Measurements from ENCODE around the gene ASCL3. TPM values are rescaled to one million over a fixed set of nuclear protein-coding genes. Genes with fewer than 3 reads are reported as not detected.

The ASCL3 gene
- total RNA-seq, 1 donor from 2014 or later: not detected

DNA sequence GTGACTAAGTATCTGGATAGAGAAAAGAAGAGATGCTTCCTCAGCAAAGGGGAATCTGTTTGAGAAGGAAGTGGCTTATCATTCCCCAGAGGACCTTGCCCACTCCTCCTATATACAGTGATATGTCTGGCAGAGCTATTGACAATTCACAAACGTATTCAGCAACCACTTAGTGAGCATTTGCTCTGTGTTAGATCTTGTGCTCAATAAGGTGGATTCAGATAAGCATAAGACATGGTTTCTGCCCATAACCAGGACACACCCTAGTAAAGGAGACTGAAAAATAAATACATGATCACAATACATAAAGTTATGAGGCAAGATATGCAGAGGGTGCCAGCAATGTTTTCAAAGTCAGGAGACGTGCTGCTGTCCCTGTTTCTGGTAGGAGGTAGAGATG, 20.0 kb upstream of the ASCL3 start:
- H3K4me3 Mint-ChIP-seq (ENCODE audit: unreplicated experiment): peak overlapping the region; percentile 61
- TF ChIP-seq, protein P1, sequence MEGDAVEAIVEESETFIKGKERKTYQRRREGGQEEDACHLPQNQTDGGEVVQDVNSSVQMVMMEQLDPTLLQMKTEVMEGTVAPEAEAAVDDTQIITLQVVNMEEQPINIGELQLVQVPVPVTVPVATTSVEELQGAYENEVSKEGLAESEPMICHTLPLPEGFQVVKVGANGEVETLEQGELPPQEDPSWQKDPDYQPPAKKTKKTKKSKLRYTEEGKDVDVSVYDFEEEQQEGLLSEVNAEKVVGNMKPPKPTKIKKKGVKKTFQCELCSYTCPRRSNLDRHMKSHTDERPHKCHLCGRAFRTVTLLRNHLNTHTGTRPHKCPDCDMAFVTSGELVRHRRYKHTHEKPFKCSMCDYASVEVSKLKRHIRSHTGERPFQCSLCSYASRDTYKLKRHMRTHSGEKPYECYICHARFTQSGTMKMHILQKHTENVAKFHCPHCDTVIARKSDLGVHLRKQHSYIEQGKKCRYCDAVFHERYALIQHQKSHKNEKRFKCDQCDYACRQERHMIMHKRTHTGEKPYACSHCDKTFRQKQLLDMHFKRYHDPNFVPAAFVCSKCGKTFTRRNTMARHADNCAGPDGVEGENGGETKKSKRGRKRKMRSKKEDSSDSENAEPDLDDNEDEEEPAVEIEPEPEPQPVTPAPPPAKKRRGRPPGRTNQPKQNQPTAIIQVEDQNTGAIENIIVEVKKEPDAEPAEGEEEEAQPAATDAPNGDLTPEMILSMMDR (IDR thresholded peaks at IDR 0.05; ENCODE audit: partially characterized antibody, unreplicated experiment): no peak
- peaks cover 15% of the 10 kb centered on the region for H3K4me1 Mint-ChIP-seq (ENCODE audit: low read depth, unreplicated experiment)
- peaks cover 4% of the 10 kb centered on the region for H3K9me3 Mint-ChIP-seq (ENCODE audit: unreplicated experiment)
- H3K36me3 Mint-ChIP-seq (ENCODE audit: unreplicated experiment): no peaks in the 10 kb centered on the region
- peaks cover 3% of the 10 kb centered on the region for H3K27me3 Mint-ChIP-seq (ENCODE audit: unreplicated experiment)
- no peak for DNase-seq
- no peak overlapping the region for H3K27ac Mint-ChIP-seq (ENCODE audit: unreplicated experiment)

DNA sequence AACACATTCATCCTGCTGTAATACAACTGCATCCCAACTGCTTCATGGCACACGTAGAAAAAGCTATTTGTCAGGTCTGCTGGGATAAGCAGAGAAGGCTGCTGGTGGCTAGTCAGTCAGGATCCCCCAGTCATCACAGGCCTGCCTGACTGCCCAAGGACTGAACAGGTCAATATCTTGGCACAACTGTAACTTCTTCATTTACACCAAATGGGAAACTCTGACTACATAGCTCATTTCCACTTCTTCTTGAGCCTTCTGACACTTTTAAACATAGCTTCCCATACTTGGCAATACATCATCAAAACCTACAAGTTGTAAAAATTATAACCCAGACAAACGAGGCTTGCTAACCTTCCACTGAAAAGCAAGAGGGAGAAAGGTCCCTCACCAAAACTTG, 18.6 kb upstream of the ASCL3 start:
- Mint-ChIP-seq H3K36me3 (ENCODE audit: unreplicated experiment) (no peaks in the 10 kb centered on the region), H3K4me3 (ENCODE audit: unreplicated experiment) (no peak overlapping the region)
- TF ChIP-seq, protein P1 (IDR thresholded peaks at IDR 0.05; ENCODE audit: partially characterized antibody, unreplicated experiment): no peak

DNA sequence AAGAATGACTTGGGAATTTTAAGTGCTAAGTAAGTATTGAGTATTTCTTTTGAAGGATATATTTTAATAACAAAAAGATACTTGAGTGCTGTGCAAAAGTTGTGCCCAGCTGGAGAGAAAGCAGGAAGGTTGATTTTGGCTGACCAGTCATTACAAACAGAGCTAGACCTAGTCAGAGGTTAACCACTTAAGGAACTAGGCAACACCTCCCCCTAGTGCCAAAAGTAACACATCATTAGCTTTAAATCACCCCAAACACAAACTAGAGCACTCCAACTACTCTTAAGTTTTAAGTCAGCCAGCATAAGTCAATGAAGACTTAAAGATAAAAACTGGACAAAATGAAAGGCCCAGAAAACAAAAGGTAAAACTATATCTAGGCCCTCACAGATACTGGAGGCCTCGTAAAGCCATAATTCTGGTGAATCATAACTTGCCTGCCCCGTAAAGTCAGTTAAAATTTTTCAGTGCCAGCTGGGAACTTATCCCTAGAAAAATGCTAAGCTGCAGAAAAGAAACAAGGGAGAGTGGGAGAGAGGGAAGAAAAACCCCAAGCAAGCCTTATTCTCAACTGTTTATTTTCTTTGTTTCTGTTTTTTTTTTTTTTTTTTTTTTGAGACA, 16.8 kb upstream of the ASCL3 start:
- peaks cover 3% of the 10 kb centered on the region for H3K27me3 Mint-ChIP-seq (ENCODE audit: unreplicated experiment)
- H3K36me3 Mint-ChIP-seq (ENCODE audit: unreplicated experiment): no peaks in the 10 kb centered on the region
- peaks cover 6% of the 10 kb centered on the region for H3K9me3 Mint-ChIP-seq (ENCODE audit: unreplicated experiment)
- TF ChIP-seq, protein P1 (IDR thresholded peaks at IDR 0.05; ENCODE audit: partially characterized antibody, unreplicated experiment): peak; percentile 45
- peaks cover 9% of the 10 kb centered on the region for H3K4me1 Mint-ChIP-seq (ENCODE audit: low read depth, unreplicated experiment)
- H3K27ac Mint-ChIP-seq (ENCODE audit: unreplicated experiment): no peak overlapping the region
- H3K4me3 Mint-ChIP-seq (ENCODE audit: unreplicated experiment): no peak overlapping the region
- DNase-seq: no peak

More for the DNA sequence above, 18.6 kb upstream of the ASCL3 start:
- H3K27me3 Mint-ChIP-seq (ENCODE audit: unreplicated experiment): peaks cover 3% of the 10 kb centered on the region
- peaks cover 6% of the 10 kb centered on the region for H3K9me3 Mint-ChIP-seq (ENCODE audit: unreplicated experiment)
- no peak for DNase-seq
- peaks cover 15% of the 10 kb centered on the region for H3K4me1 Mint-ChIP-seq (ENCODE audit: low read depth, unreplicated experiment)
- H3K27ac Mint-ChIP-seq (ENCODE audit: unreplicated experiment): no peak overlapping the region

DNA sequence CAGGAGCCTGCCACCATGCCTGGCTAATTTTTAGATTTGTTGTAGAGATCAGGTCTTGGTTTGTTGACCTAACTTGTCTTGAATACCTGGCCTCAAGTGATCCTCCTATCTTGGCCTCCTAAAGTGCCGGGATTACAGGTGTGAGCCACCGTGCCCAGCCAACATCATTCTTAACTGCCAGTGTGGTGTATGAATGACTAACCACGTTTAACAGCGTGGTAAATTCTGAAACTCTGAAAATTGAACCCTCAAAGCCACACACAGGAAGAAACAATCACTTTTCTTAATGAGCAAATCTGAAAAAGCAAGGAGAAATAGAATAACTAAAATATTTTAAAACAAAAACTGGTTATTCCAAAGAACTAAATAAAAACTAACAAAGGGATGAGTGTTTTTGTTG, 14.0 kb upstream of the ASCL3 start:
- H3K27me3 Mint-ChIP-seq (ENCODE audit: unreplicated experiment): no peaks in the 10 kb centered on the region
- no peak overlapping the region for H3K4me3 Mint-ChIP-seq (ENCODE audit: unreplicated experiment)
- H3K4me1 Mint-ChIP-seq (ENCODE audit: low read depth, unreplicated experiment): no peaks in the 10 kb centered on the region
- H3K9me3 Mint-ChIP-seq (ENCODE audit: unreplicated experiment): peaks cover 1% of the 10 kb centered on the region
- no peak overlapping the region for H3K27ac Mint-ChIP-seq (ENCODE audit: unreplicated experiment)
- TF ChIP-seq, protein P1 (IDR thresholded peaks at IDR 0.05; ENCODE audit: partially characterized antibody, unreplicated experiment): no peak
- H3K36me3 Mint-ChIP-seq (ENCODE audit: unreplicated experiment): no peaks in the 10 kb centered on the region
- no peak for DNase-seq

DNA sequence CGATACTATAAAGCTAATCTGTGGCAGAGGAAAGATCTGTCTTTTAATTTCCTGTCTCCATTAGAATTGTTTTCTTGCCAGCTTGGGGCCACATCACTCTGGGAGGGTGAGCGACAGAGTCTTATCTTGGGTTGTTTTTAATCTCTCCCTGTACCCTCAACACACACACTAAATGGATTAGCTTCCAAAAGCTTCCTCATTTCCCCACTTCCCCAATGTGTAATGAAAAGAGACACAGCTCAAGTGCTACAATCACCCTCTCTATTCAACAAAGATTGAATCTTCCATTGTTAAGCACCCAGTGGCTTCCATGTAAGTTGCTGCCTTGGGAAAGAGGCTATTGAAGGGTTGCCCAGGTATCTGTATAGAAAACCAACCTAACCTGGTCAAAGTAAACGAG, 6.1 kb upstream of the ASCL3 start:
- TF ChIP-seq, protein P1 (IDR thresholded peaks at IDR 0.05; ENCODE audit: partially characterized antibody, unreplicated experiment): no peak
- Mint-ChIP-seq H3K9me3 (ENCODE audit: unreplicated experiment) (no peaks in the 10 kb centered on the region), H3K4me1 (ENCODE audit: low read depth, unreplicated experiment) (no peaks in the 10 kb centered on the region), H3K27me3 (ENCODE audit: unreplicated experiment) (peaks cover 2% of the 10 kb centered on the region), H3K4me3 (ENCODE audit: unreplicated experiment) (no peak overlapping the region), H3K27ac (ENCODE audit: unreplicated experiment) (no peak overlapping the region), H3K36me3 (ENCODE audit: unreplicated experiment) (no peaks in the 10 kb centered on the region)
- no peak for DNase-seq

Data from glutamatergic neuron (in vitro differentiated cells).